Vagina (tissue), 2 donors: ENCODE data around the gene TXNRD1. TPM values are rescaled to one million over a fixed set of nuclear protein-coding genes. Genes with fewer than 3 reads are reported as not detected.

ENCODE experiments used
- DNase-seq, 2 donors: peaks; one replicate each; pipeline ENCODE4 v3.0.0-alpha.2; 2017; ENCODE audit errors: extremely low spot score in 2 of 2
- H3K27ac ChIP-seq: fragments of 200-600 bp; sonication (generic); one replicate; pipeline ENCODE4 v1.5.1; 2019
- H3K27me3 ChIP-seq: fragments of 200-600 bp; sonication (generic); one replicate; pipeline ENCODE4 v1.5.1; 2019
- H3K36me3 ChIP-seq, 2 donors: fragments of 200-600 bp; sonication (generic); one replicate each; pipeline ENCODE4 v1.5.1; 2017 to 2019
- H3K4me1 ChIP-seq: fragments of 200-600 bp; sonication (generic); one replicate; pipeline ENCODE4 v1.5.1; 2019
- H3K4me3 ChIP-seq, 2 donors: fragments of 200-600 bp; sonication (generic); 1 replicate in 1 of 2; 2 replicates in 1 of 2; pipeline ENCODE4 v1.5.1; 2016 to 2019
- H3K9me3 ChIP-seq: fragments of 200-600 bp; sonication (generic); one replicate; pipeline ENCODE4 v1.5.1; 2019
- POLR2A ChIP-seq, 2 donors: fragments of 450-650 bp; IDR thresholded peaks; one replicate each; pipeline ENCODE4 v1.6.1; 2017; ENCODE audit warnings: antibody characterized with exemption in 2 of 2, mild to moderate bottlenecking in 2 of 2, moderate library complexity in 2 of 2
- POLR2AphosphoS5 ChIP-seq, 2 donors: sonication (generic); formaldehyde crosslinking; IDR thresholded peaks; one replicate each; pipeline ENCODE4 v1.9.0; 2017; ENCODE audit warnings: antibody characterized with exemption in 2 of 2, mild to moderate bottlenecking in 2 of 2, low read depth in 1 of 2; ENCODE audit not compliant: insufficient read depth in 1 of 2
- intact Hi-C: fragments of 100-400 bp; cut with DNase I; formaldehyde crosslinking; loops from one replicate; pipeline ENCODE4 v1.15.1; 2023
- total RNA-seq: library from RNA; depleted of rRNA; stranded (reverse); fragments of >200 nt; gene quantifications from one replicate; pipeline ENCODE4 v1.2.3, GENCODE V29; 2016
- TF ChIP-seq, protein P1 (sequence below), 3 experiments: fragments of 450-650 bp in 2 of 3; fragments of 200-600 bp in 1 of 3; sonication (generic) in 1 of 3; IDR thresholded peaks; one replicate each; pipeline ENCODE4 v1.5.1; 2017 to 2019; ENCODE audit warnings: antibody characterized with exemption in 3 of 3, mild to moderate bottlenecking in 2 of 3, moderate library complexity in 2 of 3

Gene TXNRD1
- total RNA-seq, 1 donor from 2014 or later: 144 TPM

DNA sequence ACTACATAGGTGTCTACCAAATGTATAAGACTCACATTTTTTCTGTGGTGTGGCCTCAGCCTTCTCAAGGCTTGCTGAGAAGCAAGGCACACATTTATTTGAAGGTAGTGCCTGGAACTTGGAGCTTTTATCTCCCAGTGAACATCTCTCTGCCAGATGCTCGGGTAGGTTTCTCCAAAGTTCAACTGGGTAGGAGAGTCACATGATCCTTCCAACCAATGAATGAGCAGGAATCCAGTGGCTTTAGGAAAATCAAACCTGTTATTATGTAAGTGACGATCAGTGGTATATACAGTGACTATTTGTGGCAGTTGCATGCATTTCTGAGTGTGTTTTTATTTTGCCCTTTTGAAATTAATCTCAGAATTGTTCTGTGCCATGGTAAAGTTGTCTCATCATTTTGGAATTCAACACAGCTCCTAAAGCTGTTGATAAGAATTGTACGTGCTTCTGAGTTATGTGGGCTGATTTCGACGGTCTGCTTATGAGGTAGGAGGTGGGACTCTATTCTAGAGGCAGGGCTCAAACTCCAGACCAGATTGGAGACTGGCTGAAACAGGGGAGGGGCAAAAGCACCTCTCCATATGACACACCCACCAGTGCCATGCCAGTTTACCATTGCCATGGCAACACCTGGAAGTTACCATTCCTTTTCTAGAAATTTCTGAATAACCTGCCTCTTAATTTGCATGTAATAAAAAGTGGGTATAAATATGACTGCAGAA is 145.6 kb downstream of the TXNRD1 start:
- H3K9me3 ChIP-seq: no peaks in the 10 kb centered on the region
- no peaks in the 10 kb centered on the region for H3K4me1 ChIP-seq
- intact Hi-C loops: no loop called here
- DNase-seq: no peak
- no peaks in the 10 kb centered on the region for H3K36me3 ChIP-seq
- H3K4me3 ChIP-seq: no peak overlapping the region
- no peak for TF ChIP-seq POLR2A (IDR thresholded peaks at IDR 0.05)
- TF ChIP-seq, protein P1, sequence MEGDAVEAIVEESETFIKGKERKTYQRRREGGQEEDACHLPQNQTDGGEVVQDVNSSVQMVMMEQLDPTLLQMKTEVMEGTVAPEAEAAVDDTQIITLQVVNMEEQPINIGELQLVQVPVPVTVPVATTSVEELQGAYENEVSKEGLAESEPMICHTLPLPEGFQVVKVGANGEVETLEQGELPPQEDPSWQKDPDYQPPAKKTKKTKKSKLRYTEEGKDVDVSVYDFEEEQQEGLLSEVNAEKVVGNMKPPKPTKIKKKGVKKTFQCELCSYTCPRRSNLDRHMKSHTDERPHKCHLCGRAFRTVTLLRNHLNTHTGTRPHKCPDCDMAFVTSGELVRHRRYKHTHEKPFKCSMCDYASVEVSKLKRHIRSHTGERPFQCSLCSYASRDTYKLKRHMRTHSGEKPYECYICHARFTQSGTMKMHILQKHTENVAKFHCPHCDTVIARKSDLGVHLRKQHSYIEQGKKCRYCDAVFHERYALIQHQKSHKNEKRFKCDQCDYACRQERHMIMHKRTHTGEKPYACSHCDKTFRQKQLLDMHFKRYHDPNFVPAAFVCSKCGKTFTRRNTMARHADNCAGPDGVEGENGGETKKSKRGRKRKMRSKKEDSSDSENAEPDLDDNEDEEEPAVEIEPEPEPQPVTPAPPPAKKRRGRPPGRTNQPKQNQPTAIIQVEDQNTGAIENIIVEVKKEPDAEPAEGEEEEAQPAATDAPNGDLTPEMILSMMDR (IDR thresholded peaks at IDR 0.05): no peak
- no peak for TF ChIP-seq POLR2AphosphoS5 (IDR thresholded peaks at IDR 0.05; ENCODE audit: insufficient read depth in 1 of 2, low read depth in 1 of 2)
- no peaks in the 10 kb centered on the region for H3K27me3 ChIP-seq
- no peak overlapping the region for H3K27ac ChIP-seq

DNA sequence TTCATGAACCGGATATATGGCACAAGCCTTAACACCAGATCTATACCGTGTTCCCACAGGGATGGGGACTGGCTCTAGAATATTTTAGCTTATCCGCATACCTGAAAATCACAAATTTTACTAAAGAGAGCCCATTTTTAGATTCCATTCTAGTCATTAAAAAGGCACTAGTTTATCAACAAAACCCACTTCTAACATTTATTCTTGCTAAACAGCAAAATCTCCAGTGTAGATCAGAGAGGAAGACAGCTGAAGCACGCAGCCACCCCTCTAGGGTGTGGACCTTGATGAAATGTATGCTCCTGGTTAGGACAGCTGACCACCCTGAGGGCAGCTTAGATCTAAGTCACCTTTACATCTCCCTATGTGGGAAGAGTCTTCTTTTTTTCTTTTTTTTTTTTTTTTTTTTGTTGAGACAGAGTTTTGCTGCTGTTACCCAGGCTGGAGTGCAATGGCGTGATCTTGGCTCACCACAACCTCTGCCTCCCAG is 150.4 kb downstream of the TXNRD1 start:
- Histone ChIP-seq H3K36me3 (no peaks in the 10 kb centered on the region), H3K4me1 (no peaks in the 10 kb centered on the region), H3K9me3 (no peaks in the 10 kb centered on the region), H3K27ac (no peak overlapping the region), H3K27me3 (no peaks in the 10 kb centered on the region), H3K4me3 (no peak overlapping the region)
- TF ChIP-seq POLR2AphosphoS5 (IDR thresholded peaks at IDR 0.05; ENCODE audit: insufficient read depth in 1 of 2, low read depth in 1 of 2): no peak
- TF ChIP-seq, protein P1 (IDR thresholded peaks at IDR 0.05): no peak
- TF ChIP-seq POLR2A (IDR thresholded peaks at IDR 0.05): no peak
- intact Hi-C loops: no loop called here
- no peak for DNase-seq

DNA sequence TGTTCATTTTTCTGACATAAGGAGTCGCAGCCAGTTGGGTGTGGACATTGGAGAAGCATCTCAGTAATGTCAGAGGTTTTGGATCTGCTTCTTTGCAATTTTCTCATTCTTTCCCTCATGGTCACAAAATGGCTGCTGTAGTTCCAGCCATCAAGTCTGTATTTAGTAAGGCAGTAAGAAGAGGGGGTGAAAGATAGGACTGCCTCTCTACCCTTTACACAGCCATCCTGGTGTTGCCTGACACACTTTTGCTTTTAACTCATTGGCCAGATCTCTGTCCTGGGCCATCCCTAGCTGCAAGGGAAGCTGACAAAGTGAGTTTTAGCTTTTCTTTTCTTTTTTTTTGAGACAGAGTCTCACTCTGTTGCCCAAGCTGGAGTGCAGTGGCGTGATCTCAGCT is 154.1 kb downstream of the TXNRD1 start:
- TF ChIP-seq POLR2AphosphoS5 (IDR thresholded peaks at IDR 0.05; ENCODE audit: insufficient read depth in 1 of 2, low read depth in 1 of 2) (no peak), POLR2A (IDR thresholded peaks at IDR 0.05) (no peak)
- TF ChIP-seq, protein P1 (IDR thresholded peaks at IDR 0.05): no peak
- Histone ChIP-seq H3K9me3 (no peaks in the 10 kb centered on the region), H3K27me3 (no peaks in the 10 kb centered on the region), H3K27ac (no peak overlapping the region), H3K36me3 (no peaks in the 10 kb centered on the region), H3K4me3 (no peak overlapping the region), H3K4me1 (no peaks in the 10 kb centered on the region)
- intact Hi-C loops: loop anchor here (10.0 kb wide), 1 partner anchor 685 kb away; no protein-coding TSS in a partner anchor
- no peak for DNase-seq

DNA sequence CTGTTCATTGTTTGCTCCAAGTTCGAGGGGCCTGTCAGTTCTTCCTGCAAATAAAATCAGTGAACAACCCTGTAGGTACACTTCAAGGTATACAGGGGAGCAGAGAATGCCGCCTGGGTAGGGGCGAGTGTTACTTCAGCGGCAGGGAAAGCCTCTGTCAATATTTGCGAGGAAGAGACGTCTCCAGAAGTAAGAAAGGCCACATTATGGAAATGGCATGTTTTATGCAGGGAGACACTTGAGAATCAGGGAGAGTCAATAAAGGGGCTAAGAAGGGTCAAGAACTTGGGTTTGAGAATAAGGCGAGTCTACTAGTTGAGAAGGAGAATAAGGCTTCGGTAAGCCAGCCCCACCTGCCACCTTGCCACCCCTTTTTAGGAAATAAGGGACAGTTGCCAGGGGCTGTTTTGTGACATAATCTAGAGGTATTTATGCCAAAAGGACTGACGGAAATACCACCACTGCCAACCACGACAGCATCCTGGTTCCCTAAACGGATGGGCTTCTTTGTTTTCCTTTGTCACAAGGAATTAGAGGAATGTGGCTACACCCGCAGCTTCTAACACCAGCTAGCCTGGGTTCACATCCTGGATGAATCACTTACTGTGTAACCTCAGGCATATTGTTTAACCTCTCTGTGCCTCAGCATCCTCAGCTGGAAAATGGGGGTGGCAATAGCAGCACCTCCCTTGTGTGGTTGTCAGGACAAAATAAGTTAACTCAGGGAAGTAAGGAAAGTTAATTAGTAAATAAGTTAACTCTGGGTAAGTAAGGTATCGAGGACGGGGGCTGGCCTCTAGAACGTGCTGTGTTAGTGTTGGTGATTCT is 155.7 kb downstream of the TXNRD1 start:
- H3K9me3 ChIP-seq: no peaks in the 10 kb centered on the region
- H3K4me3 ChIP-seq: no peak overlapping the region
- intact Hi-C loops: loop anchor here (10.0 kb wide), 1 partner anchor 684 kb away; no protein-coding TSS in a partner anchor
- DNase-seq: no peak
- no peaks in the 10 kb centered on the region for H3K36me3 ChIP-seq
- TF ChIP-seq POLR2AphosphoS5 (IDR thresholded peaks at IDR 0.05; ENCODE audit: insufficient read depth in 1 of 2, low read depth in 1 of 2) (no peak), POLR2A (IDR thresholded peaks at IDR 0.05) (no peak)
- TF ChIP-seq, protein P1 (IDR thresholded peaks at IDR 0.05): no peak
- no peaks in the 10 kb centered on the region for H3K27me3 ChIP-seq
- H3K4me1 ChIP-seq: no peaks in the 10 kb centered on the region
- H3K27ac ChIP-seq: no peak overlapping the region
